ENCODE results near the gene OPCML.

The OPCML gene

GRCh38 chr11:132610216-132610615 is 922.1 kb downstream of the OPCML start:
- H3K9me3 ChIP-seq (ENCODE audit: insufficient read depth, low read depth, low read length) = 0 out of 2 replicates have a peak, but pooled peaks cover 3% of the 10 kb centered on the region
- H3K36me3 ChIP-seq (ENCODE audit: insufficient read depth, low read length) = no peaks in the 10 kb centered on the region
- no peaks in the 10 kb centered on the region for H3K79me2 ChIP-seq (ENCODE audit: insufficient read depth, low read length)
- H3K9ac ChIP-seq (ENCODE audit: low read depth, low read length, poor library complexity, severe bottlenecking) = no peak overlapping the region
- no peaks in the 10 kb centered on the region for H3K27me3 ChIP-seq (ENCODE audit: insufficient read depth, low read length, poor library complexity, severe bottlenecking)
- H3K4me2 ChIP-seq (ENCODE audit: low read depth, low read length, poor library complexity, severe bottlenecking) = no peak overlapping the region
- H4K20me1 ChIP-seq (ENCODE audit: insufficient read depth, low read length, poor library complexity, severe bottlenecking) = no peaks in the 10 kb centered on the region
- no peaks in the 10 kb centered on the region for H3K9me2 ChIP-seq (replicated peaks; ENCODE audit: low read depth, low read length)
- no peaks in the 10 kb centered on the region for H3F3A ChIP-seq (ENCODE audit: low read depth)
- TF ChIP-seq CTCF (conservative IDR thresholded peaks at IDR 0.05; ENCODE audit: low read length) = no peak
- no peak for TF ChIP-seq EZH2phosphoT487 (IDR thresholded peaks at IDR 0.05; ENCODE audit: borderline replicate concordance)
- H3K4me3 ChIP-seq (ENCODE audit: low read length, poor library complexity, severe bottlenecking) = no peak overlapping the region
- H2AFZ ChIP-seq (ENCODE audit: low read length) = no peak overlapping the region
- no peaks in the 10 kb centered on the region for H3K4me1 ChIP-seq (ENCODE audit: insufficient read depth, low read length, poor library complexity, severe bottlenecking)

- Histone ChIP-seq H3K36me3 (ENCODE audit: insufficient read depth, low read length) (no peaks in the 10 kb centered on the region), H3K9ac (ENCODE audit: low read depth, low read length, poor library complexity, severe bottlenecking) (no peak overlapping the region), H3F3A (ENCODE audit: low read depth) (no peaks in the 10 kb centered on the region), H3K27me3 (ENCODE audit: insufficient read depth, low read length, poor library complexity, severe bottlenecking) (no peaks in the 10 kb centered on the region), H3K79me2 (ENCODE audit: insufficient read depth, low read length) (no peaks in the 10 kb centered on the region), H3K4me1 (ENCODE audit: insufficient read depth, low read length, poor library complexity, severe bottlenecking) (no peaks in the 10 kb centered on the region), H2AFZ (ENCODE audit: low read length) (no peak overlapping the region), H3K4me3 (ENCODE audit: low read length, poor library complexity, severe bottlenecking) (no peak overlapping the region), H3K4me2 (ENCODE audit: low read depth, low read length, poor library complexity, severe bottlenecking) (no peak overlapping the region), H3K9me3 (ENCODE audit: insufficient read depth, low read depth, low read length) (0 out of 2 replicates have a peak, but pooled peaks cover 3% of the 10 kb centered on the region), H3K9me2 (replicated peaks; ENCODE audit: low read depth, low read length) (no peaks in the 10 kb centered on the region), H4K20me1 (ENCODE audit: insufficient read depth, low read length, poor library complexity, severe bottlenecking) (no peaks in the 10 kb centered on the region)
- TF ChIP-seq CTCF (conservative IDR thresholded peaks at IDR 0.05; ENCODE audit: low read length) (no peak), EZH2phosphoT487 (IDR thresholded peaks at IDR 0.05; ENCODE audit: borderline replicate concordance) (no peak)
These were observed 924.7 kb downstream of the OPCML start for GRCh38 chr11:132607575-132607974.

GRCh38 chr11:132605825-132606570 is 926.3 kb downstream of the OPCML start:
- Histone ChIP-seq H3K9ac (ENCODE audit: low read depth, low read length, poor library complexity, severe bottlenecking) (no peak overlapping the region), H3K4me2 (ENCODE audit: low read depth, low read length, poor library complexity, severe bottlenecking) (no peak overlapping the region), H2AFZ (ENCODE audit: low read length) (no peak overlapping the region), H3K79me2 (ENCODE audit: insufficient read depth, low read length) (no peaks in the 10 kb centered on the region), H3K9me3 (ENCODE audit: insufficient read depth, low read depth, low read length) (no peaks in the 10 kb centered on the region), H3F3A (ENCODE audit: low read depth) (no peaks in the 10 kb centered on the region), H4K20me1 (ENCODE audit: insufficient read depth, low read length, poor library complexity, severe bottlenecking) (no peaks in the 10 kb centered on the region), H3K36me3 (ENCODE audit: insufficient read depth, low read length) (no peaks in the 10 kb centered on the region), H3K4me3 (ENCODE audit: low read length, poor library complexity, severe bottlenecking) (no peak overlapping the region), H3K4me1 (ENCODE audit: insufficient read depth, low read length, poor library complexity, severe bottlenecking) (no peaks in the 10 kb centered on the region), H3K9me2 (replicated peaks; ENCODE audit: low read depth, low read length) (no peaks in the 10 kb centered on the region), H3K27me3 (ENCODE audit: insufficient read depth, low read length, poor library complexity, severe bottlenecking) (no peaks in the 10 kb centered on the region)
- no peak for TF ChIP-seq CTCF (conservative IDR thresholded peaks at IDR 0.05; ENCODE audit: low read length)
- no peak for TF ChIP-seq EZH2phosphoT487 (IDR thresholded peaks at IDR 0.05; ENCODE audit: borderline replicate concordance)
